GM12801 (cell line): ENCODE data around the gene FOLH1.

Experiments used
- CTCF ChIP-seq: IDR thresholded peaks from one replicate; pipeline ENCODE4 v1.5.1; 2011; ENCODE audit warnings: control low read depth; ENCODE audit not compliant: insufficient read length; ENCODE audit errors: extremely low read depth

The FOLH1 gene

GRCh38 chr11:49208006-49208721 lies at the start of gene FOLH1:
Gene FOLH1, minus strand, starts transcription at chr11:49208602. Its CDS starts 193 bp downstream, at chr11:49208409.
- TF ChIP-seq CTCF, result no peak

- TF ChIP-seq CTCF, result no peak
Measured at GRCh38 chr11:49221112-49221511, 12.7 kb upstream of the FOLH1 start.

- no peak for TF ChIP-seq CTCF
Measured at GRCh38 chr11:49213026-49213560, 4.7 kb upstream of the FOLH1 start.

- no peak for TF ChIP-seq CTCF
Measured at GRCh38 chr11:49202287-49202976, 6.0 kb downstream of the FOLH1 start.

- no peak for TF ChIP-seq CTCF
Measured at GRCh38 chr11:49151211-49151610, 57.2 kb downstream of the FOLH1 start.
